Transverse colon (tissue), 4 donors: ENCODE data around the gene TAC3.

Experiments used
- EP300 ChIP-seq: sonication (generic); formaldehyde crosslinking; IDR thresholded peaks from one replicate; pipeline ENCODE4 v1.6.1; 2017; ENCODE audit warnings: antibody characterized with exemption, low read depth
- POLR2A ChIP-seq: fragments of 450-650 bp; IDR thresholded peaks from one replicate; pipeline ENCODE4 v1.6.1; 2016; ENCODE audit warnings: antibody characterized with exemption, mild to moderate bottlenecking, moderate library complexity
- POLR2AphosphoS5 ChIP-seq, 3 donors: sonication (generic); formaldehyde crosslinking; IDR thresholded peaks; one replicate each; pipeline ENCODE4 v1.6.1; 2016; ENCODE audit warnings: antibody characterized with exemption in 3 of 3
- TF ChIP-seq, protein P1 (sequence below), 5 experiments: fragments of 200-600 bp in 3 of 5; fragments of 450-650 bp in 2 of 5; sonication (generic) in 3 of 5; IDR thresholded peaks; 1 replicate in 2 of 5; 2 replicates in 3 of 5; pipeline ENCODE4 v1.5.1; 2016 to 2017; ENCODE audit warnings: antibody characterized with exemption in 5 of 5, inconsistent platforms in 3 of 5, mild to moderate bottlenecking in 2 of 5, moderate library complexity in 1 of 5

DNA sequence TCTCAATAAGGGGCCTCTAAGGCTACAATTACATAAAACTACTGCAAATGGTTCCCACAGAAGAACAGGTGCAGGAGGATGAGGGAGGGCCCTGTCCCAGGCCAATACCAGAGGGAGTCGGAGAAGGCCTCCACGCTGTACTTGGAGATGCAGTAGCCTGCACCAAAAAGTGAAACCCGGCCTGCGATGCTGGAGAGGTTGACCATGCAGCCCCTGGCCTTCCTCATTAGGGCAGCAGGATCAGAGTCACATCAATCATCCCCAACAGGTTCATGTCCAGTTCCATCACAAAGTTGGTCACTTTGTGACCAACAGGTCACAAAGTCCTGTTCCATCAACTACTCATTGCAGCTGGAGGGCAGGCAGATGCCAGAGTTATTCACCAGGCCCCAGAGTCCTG, 32.9 kb downstream of the TAC3 start:
- TF ChIP-seq EP300 (no peak), POLR2A (no peak), POLR2AphosphoS5 (IDR thresholded peaks at IDR 0.05) (no peak)
- TF ChIP-seq, protein P1, sequence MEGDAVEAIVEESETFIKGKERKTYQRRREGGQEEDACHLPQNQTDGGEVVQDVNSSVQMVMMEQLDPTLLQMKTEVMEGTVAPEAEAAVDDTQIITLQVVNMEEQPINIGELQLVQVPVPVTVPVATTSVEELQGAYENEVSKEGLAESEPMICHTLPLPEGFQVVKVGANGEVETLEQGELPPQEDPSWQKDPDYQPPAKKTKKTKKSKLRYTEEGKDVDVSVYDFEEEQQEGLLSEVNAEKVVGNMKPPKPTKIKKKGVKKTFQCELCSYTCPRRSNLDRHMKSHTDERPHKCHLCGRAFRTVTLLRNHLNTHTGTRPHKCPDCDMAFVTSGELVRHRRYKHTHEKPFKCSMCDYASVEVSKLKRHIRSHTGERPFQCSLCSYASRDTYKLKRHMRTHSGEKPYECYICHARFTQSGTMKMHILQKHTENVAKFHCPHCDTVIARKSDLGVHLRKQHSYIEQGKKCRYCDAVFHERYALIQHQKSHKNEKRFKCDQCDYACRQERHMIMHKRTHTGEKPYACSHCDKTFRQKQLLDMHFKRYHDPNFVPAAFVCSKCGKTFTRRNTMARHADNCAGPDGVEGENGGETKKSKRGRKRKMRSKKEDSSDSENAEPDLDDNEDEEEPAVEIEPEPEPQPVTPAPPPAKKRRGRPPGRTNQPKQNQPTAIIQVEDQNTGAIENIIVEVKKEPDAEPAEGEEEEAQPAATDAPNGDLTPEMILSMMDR (IDR thresholded peaks at IDR 0.05), result no peak
